Measurements from ENCODE around the gene TFPI. TPM values are rescaled to one million over a fixed set of nuclear protein-coding genes. Genes with fewer than 3 reads are reported as not detected.
"Not testable (repeated sequence)": the region's sequence is repeated elsewhere in the genome, so short reads cannot be mapped to it uniquely, and the experiment has no call there.

TFPI gene
- total and polyA plus RNA-seq, 2 donors = 16.1 to 33.4 TPM

DNA sequence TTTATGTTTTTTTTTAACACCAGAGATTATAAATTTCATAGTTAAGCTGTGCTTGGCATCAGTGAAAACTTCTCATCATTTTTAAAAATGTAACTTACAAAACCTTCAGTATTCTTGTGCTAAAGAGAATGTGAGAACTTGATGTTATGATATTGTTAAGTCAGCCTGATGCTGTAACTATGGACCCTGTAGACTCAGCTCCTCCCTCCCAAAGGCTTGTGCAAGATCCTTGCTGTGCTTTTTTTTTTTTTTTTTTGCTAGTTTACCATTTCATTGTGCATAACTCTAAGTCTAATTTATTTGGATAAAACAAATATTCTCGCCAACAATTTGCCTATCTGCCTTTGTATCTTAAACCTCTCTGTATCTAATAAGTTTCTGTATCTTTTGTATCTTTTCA, 12.9 kb upstream of the TFPI start:
- Histone ChIP-seq H3K9me3 (ENCODE audit: control insufficient read depth in 2 of 2, insufficient read depth in 1 of 2, low read length in 1 of 2) (no peaks in the 10 kb centered on the region), H3K27me3 (ENCODE audit: control insufficient read depth in 2 of 2, insufficient read depth in 1 of 2, low read length in 1 of 2) (no peaks in the 10 kb centered on the region), H3K4me3 (ENCODE audit: low read length in 2 of 2) (no peak overlapping the region), H3K36me3 (ENCODE audit: control insufficient read depth in 2 of 2, insufficient read depth in 2 of 2, low read length in 1 of 2) (no peaks in the 10 kb centered on the region), H3K27ac (ENCODE audit: low read depth in 1 of 2, low read length in 1 of 2) (no peak overlapping the region), H3K4me1 (ENCODE audit: control insufficient read depth in 2 of 2, insufficient read depth in 2 of 2, low read length in 2 of 2) (no peaks in the 10 kb centered on the region)
- WGBS = 95% methylated on average over 1 of the region's 1 CpG
- no peak for DNase-seq (ENCODE audit: low read depth in 6 of 9, low spot score in 9 of 9)

DNA sequence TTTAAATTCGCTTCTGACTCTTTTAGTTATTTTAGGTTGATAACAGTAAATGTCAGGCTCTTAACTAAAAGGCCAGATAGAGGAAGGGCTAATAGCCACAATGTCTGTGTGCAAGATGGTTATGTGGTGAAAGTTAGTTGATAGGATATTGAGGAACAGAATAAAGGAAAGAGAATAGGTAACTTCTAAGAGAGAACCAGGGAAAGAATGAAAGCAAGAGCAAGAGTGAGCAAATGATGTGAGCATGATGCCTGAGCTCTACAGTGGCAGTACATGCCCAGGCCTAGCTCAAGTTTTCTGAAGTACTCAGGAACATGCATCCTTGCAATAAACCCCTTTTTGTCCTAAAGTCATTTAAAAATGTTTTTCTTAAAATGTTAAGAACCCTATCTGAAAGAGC, 12.5 kb upstream of the TFPI start:
- no peak overlapping the region for H3K4me3 ChIP-seq (ENCODE audit: low read length in 2 of 2)
- H3K9me3 ChIP-seq (ENCODE audit: control insufficient read depth in 2 of 2, insufficient read depth in 1 of 2, low read length in 1 of 2) = no peaks in the 10 kb centered on the region
- H3K27me3 ChIP-seq (ENCODE audit: control insufficient read depth in 2 of 2, insufficient read depth in 1 of 2, low read length in 1 of 2) = no peaks in the 10 kb centered on the region
- H3K36me3 ChIP-seq (ENCODE audit: control insufficient read depth in 2 of 2, insufficient read depth in 2 of 2, low read length in 1 of 2) = no peaks in the 10 kb centered on the region
- WGBS = 93% methylated on average over 1 of the region's 1 CpG
- H3K4me1 ChIP-seq (ENCODE audit: control insufficient read depth in 2 of 2, insufficient read depth in 2 of 2, low read length in 2 of 2) = no peaks in the 10 kb centered on the region
- DNase-seq (ENCODE audit: low read depth in 6 of 9, low spot score in 9 of 9) = no peak
- H3K27ac ChIP-seq (ENCODE audit: low read depth in 1 of 2, low read length in 1 of 2) = no peak overlapping the region

- Histone ChIP-seq H3K36me3 (ENCODE audit: control insufficient read depth in 2 of 2, insufficient read depth in 2 of 2, low read length in 1 of 2) (no peaks in the 10 kb centered on the region), H3K4me3 (ENCODE audit: low read length in 2 of 2) (no peak overlapping the region), H3K27ac (ENCODE audit: low read depth in 1 of 2, low read length in 1 of 2) (no peak overlapping the region), H3K27me3 (ENCODE audit: control insufficient read depth in 2 of 2, insufficient read depth in 1 of 2, low read length in 1 of 2) (no peaks in the 10 kb centered on the region), H3K9me3 (ENCODE audit: control insufficient read depth in 2 of 2, insufficient read depth in 1 of 2, low read length in 1 of 2) (no peaks in the 10 kb centered on the region), H3K4me1 (ENCODE audit: control insufficient read depth in 2 of 2, insufficient read depth in 2 of 2, low read length in 2 of 2) (no peaks in the 10 kb centered on the region)
- DNase-seq (ENCODE audit: low read depth in 6 of 9, low spot score in 9 of 9) = no peak
These were observed 12.0 kb upstream of the TFPI start for GRCh38 chr2:187566266-187566665.

- 96% methylated on average over 10 of the region's 11 CpGs for WGBS
- H3K36me3 ChIP-seq (ENCODE audit: control insufficient read depth in 2 of 2, insufficient read depth in 2 of 2, low read length in 1 of 2); DNase-seq (ENCODE audit: low read depth in 6 of 9, low spot score in 9 of 9); H3K27me3 ChIP-seq (ENCODE audit: control insufficient read depth in 2 of 2, insufficient read depth in 1 of 2, low read length in 1 of 2); H3K4me3 ChIP-seq (ENCODE audit: low read length in 2 of 2); H3K4me1 ChIP-seq (ENCODE audit: control insufficient read depth in 2 of 2, insufficient read depth in 2 of 2, low read length in 2 of 2); H3K9me3 ChIP-seq (ENCODE audit: control insufficient read depth in 2 of 2, insufficient read depth in 1 of 2, low read length in 1 of 2); H3K27ac ChIP-seq (ENCODE audit: low read depth in 1 of 2, low read length in 1 of 2): not testable (repeated sequence)
These were observed 11.4 kb upstream of the TFPI start for GRCh38 chr2:187565618-187566017.

GRCh38 chr2:187556493-187556892, 2.3 kb upstream of the TFPI start:
- H3K27me3 ChIP-seq (ENCODE audit: control insufficient read depth in 2 of 2, insufficient read depth in 1 of 2, low read length in 1 of 2); H3K27ac ChIP-seq (ENCODE audit: low read depth in 1 of 2, low read length in 1 of 2); H3K9me3 ChIP-seq (ENCODE audit: control insufficient read depth in 2 of 2, insufficient read depth in 1 of 2, low read length in 1 of 2); DNase-seq (ENCODE audit: low read depth in 6 of 9, low spot score in 9 of 9); H3K4me1 ChIP-seq (ENCODE audit: control insufficient read depth in 2 of 2, insufficient read depth in 2 of 2, low read length in 2 of 2); H3K36me3 ChIP-seq (ENCODE audit: control insufficient read depth in 2 of 2, insufficient read depth in 2 of 2, low read length in 1 of 2); H3K4me3 ChIP-seq (ENCODE audit: low read length in 2 of 2): not testable (repeated sequence)
- WGBS = 96% methylated on average over 31 of the region's 31 CpGs

- Histone ChIP-seq H3K4me1 (ENCODE audit: control insufficient read depth in 2 of 2, insufficient read depth in 2 of 2, low read length in 2 of 2) (no peaks in the 10 kb centered on the region), H3K27me3 (ENCODE audit: control insufficient read depth in 2 of 2, insufficient read depth in 1 of 2, low read length in 1 of 2) (no peaks in the 10 kb centered on the region), H3K36me3 (ENCODE audit: control insufficient read depth in 2 of 2, insufficient read depth in 2 of 2, low read length in 1 of 2) (no peaks in the 10 kb centered on the region), H3K27ac (ENCODE audit: low read depth in 1 of 2, low read length in 1 of 2) (peak overlapping the region in 1 of 2 donors; percentile 73), H3K9me3 (ENCODE audit: control insufficient read depth in 2 of 2, insufficient read depth in 1 of 2, low read length in 1 of 2) (peaks cover 0 to 4% of the 10 kb centered on the region in 2 donors), H3K4me3 (ENCODE audit: low read length in 2 of 2) (no peak overlapping the region)
- WGBS = 16% methylated on average over 2 of the region's 2 CpGs
- DNase-seq (ENCODE audit: low read depth in 6 of 9, low spot score in 9 of 9) = peak in 1 of 9 donors; percentile 13
These were observed 458 bp upstream of the TFPI start for GRCh38 chr2:187554704-187555082.

DNA sequence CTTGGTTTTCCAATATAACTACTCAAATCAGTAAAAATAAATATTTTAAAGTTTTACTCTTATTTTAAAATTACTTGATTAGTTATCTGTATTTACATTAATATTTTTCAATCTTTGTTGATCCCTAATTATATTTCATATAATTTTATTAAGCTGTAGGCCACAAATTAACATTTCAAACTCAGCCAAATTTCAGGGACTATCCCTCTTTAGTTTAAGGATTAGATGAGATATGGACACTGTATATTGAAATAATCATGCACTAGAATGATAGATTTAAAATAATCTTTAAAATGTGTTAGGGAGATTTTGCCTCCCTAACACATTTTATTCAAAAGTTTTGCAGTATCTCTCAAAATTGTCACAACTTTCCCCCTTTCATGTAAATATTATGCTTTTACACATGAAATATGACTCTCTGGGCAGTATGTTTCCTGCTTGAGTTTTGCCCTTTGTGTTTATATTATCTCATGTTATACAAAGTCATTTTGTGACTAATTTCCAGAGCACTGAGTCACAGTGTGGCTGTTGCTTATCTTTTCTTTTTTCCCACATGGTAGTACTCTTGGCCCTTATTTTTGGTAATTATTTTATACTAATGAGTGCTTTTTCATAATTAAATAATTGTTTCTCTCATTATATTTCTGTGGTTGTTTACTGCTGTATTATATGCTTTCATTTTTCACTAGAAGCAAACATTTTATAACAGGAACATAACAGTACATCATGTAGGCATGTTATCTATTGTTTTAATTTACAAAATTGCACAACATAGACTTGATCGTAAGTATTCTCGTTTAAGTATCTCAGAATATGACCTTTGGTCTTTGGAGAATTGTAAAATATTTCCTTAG, 1.2 kb downstream of the TFPI start:
- WGBS = 4% methylated on average over 2 of the region's 2 CpGs
- Histone ChIP-seq H3K36me3 (ENCODE audit: control insufficient read depth in 2 of 2, insufficient read depth in 2 of 2, low read length in 1 of 2) (no peaks in the 10 kb centered on the region), H3K27ac (ENCODE audit: low read depth in 1 of 2, low read length in 1 of 2) (no peak overlapping the region), H3K4me1 (ENCODE audit: control insufficient read depth in 2 of 2, insufficient read depth in 2 of 2, low read length in 2 of 2) (no peaks in the 10 kb centered on the region), H3K27me3 (ENCODE audit: control insufficient read depth in 2 of 2, insufficient read depth in 1 of 2, low read length in 1 of 2) (no peaks in the 10 kb centered on the region), H3K4me3 (ENCODE audit: low read length in 2 of 2) (peak overlapping the region; percentile 32 to 49), H3K9me3 (ENCODE audit: control insufficient read depth in 2 of 2, insufficient read depth in 1 of 2, low read length in 1 of 2) (peaks cover 0 to 4% of the 10 kb centered on the region in 2 donors)
- peak in 2 of 9 donors; percentile 11 to 33 for DNase-seq (ENCODE audit: low read depth in 6 of 9, low spot score in 9 of 9)

DNA sequence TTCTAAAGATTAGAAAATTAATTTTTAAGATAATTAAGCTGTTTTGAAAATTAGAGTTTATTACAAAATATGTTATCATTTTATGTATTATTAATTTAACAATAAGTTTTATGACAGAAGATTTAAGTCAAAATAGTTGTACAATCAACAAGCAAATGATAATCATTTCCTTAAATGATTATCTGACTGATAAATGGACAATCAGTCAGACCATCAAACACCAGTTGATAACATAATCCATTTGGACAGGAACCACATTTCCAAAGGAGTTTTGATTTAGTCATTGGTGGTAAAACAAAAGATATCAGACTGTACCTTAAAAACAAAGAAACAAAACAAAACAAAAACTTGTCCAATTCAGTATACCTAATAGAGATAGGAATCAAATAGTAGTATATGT, 1.9 kb downstream of the TFPI start:
- no peaks in the 10 kb centered on the region for H3K27me3 ChIP-seq (ENCODE audit: control insufficient read depth in 2 of 2, insufficient read depth in 1 of 2, low read length in 1 of 2)
- H3K27ac ChIP-seq (ENCODE audit: low read depth in 1 of 2, low read length in 1 of 2) = no peak overlapping the region
- H3K4me3 ChIP-seq (ENCODE audit: low read length in 2 of 2) = no peak overlapping the region
- H3K4me1 ChIP-seq (ENCODE audit: control insufficient read depth in 2 of 2, insufficient read depth in 2 of 2, low read length in 2 of 2) = no peaks in the 10 kb centered on the region
- DNase-seq (ENCODE audit: low read depth in 6 of 9, low spot score in 9 of 9) = no peak
- peaks cover 0 to 4% of the 10 kb centered on the region in 2 donors for H3K9me3 ChIP-seq (ENCODE audit: control insufficient read depth in 2 of 2, insufficient read depth in 1 of 2, low read length in 1 of 2)
- no peaks in the 10 kb centered on the region for H3K36me3 ChIP-seq (ENCODE audit: control insufficient read depth in 2 of 2, insufficient read depth in 2 of 2, low read length in 1 of 2)

DNA sequence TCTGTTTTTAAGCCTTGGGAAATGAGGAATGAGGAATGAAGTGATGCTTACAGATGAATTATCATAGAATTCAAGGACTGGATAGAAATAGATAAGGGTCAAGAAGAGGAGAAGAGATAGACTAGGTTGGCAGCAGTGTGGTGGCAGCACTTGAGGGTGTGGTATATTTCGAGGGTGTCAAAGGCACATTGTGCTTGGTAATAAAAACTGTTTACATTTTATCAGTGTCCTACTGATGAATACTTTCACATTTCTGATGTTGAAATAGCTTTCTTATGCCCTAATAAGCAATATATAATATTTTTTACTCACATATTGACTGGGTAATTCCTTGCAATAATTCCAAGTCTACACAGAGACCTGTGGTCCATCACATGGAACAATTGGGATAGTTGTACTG, 3.4 kb downstream of the TFPI start:
- no peaks in the 10 kb centered on the region for H3K4me1 ChIP-seq (ENCODE audit: control insufficient read depth in 2 of 2, insufficient read depth in 2 of 2, low read length in 2 of 2)

More for the DNA sequence above, 3.4 kb downstream of the TFPI start:
- H3K27ac ChIP-seq (ENCODE audit: low read depth in 1 of 2, low read length in 1 of 2) = no peak overlapping the region
- H3K27me3 ChIP-seq (ENCODE audit: control insufficient read depth in 2 of 2, insufficient read depth in 1 of 2, low read length in 1 of 2) = no peaks in the 10 kb centered on the region
- no peak for DNase-seq (ENCODE audit: low read depth in 6 of 9, low spot score in 9 of 9)
- no peak overlapping the region for H3K4me3 ChIP-seq (ENCODE audit: low read length in 2 of 2)
- H3K36me3 ChIP-seq (ENCODE audit: control insufficient read depth in 2 of 2, insufficient read depth in 2 of 2, low read length in 1 of 2) = no peaks in the 10 kb centered on the region
- no peaks in the 10 kb centered on the region for H3K9me3 ChIP-seq (ENCODE audit: control insufficient read depth in 2 of 2, insufficient read depth in 1 of 2, low read length in 1 of 2)
- WGBS = 96% methylated on average over 1 of the region's 1 CpG
